Body of pancreas (tissue), 4 donors: ENCODE data around the gene SLC25A27. TPM values are rescaled to one million over a fixed set of nuclear protein-coding genes. Genes with fewer than 3 reads are reported as not detected.

Experiments
- ATAC-seq: fragments of 150-250 bp; one replicate; pipeline ENCODE4 v1.9.1; 2016
- DNase-seq, 4 donors: peaks; one replicate each; pipeline ENCODE4 v3.0.0-alpha.2; 2019
- H3K27ac ChIP-seq, 4 donors: fragments of 200-600 bp; sonication (generic); 1 replicate in 3 of 4; 2 replicates in 1 of 4; pipeline versions ENCODE4 v1.5.1 to v1.6.1; 2016 to 2019; ENCODE audit warnings: mild to moderate bottlenecking in 1 of 4, mixed read lengths in 1 of 4, moderate library complexity in 1 of 4
- H3K27me3 ChIP-seq, 2 donors: fragments of 200-600 bp; sonication (generic); one replicate each; pipeline ENCODE4 v1.6.0; 2016; ENCODE audit warnings: mild to moderate bottlenecking in 1 of 2
- H3K36me3 ChIP-seq, 2 donors: fragments of 200-600 bp; sonication (generic); replicated peaks in 1 of 2; 2 replicates each; pipeline ENCODE4 v1.5.1; 2016; ENCODE audit warnings: low read depth in 2 of 2; ENCODE audit not compliant: insufficient read depth in 1 of 2
- H3K4me1 ChIP-seq: fragments of 200-600 bp; sonication (generic); one replicate; pipeline ENCODE4 v1.6.0; 2016
- H3K4me3 ChIP-seq, 2 donors: fragments of 200-600 bp; sonication (generic); 1 replicate in 1 of 2; 2 replicates in 1 of 2; pipeline ENCODE4 v1.5.1; 2016 to 2019
- H3K9me3 ChIP-seq, 3 donors: fragments of 200-600 bp; sonication (generic); 1 replicate in 2 of 3; 2 replicates in 1 of 3; pipeline ENCODE4 v1.5.1; 2016
- CTCF ChIP-seq, 7 experiments: fragments of 450-650 bp in 4 of 7; fragments of 200-600 bp in 3 of 7; sonication (generic) in 3 of 7; IDR thresholded peaks; one replicate each; pipeline ENCODE4 v1.5.1; 2016 to 2019; ENCODE audit warnings: antibody characterized with exemption in 7 of 7
- POLR2A ChIP-seq, 3 donors: fragments of 450-650 bp; IDR thresholded peaks; one replicate each; pipeline ENCODE4 v1.6.1; 2016; ENCODE audit warnings: antibody characterized with exemption in 3 of 3, mild to moderate bottlenecking in 2 of 3
- WGBS, 2 donors: methylation state at CpG; one replicate each; pipeline ENCODE4 v1.1.5; 2017; 5-methylcytosine and 5-hydroxymethylcytosine counted together
- intact Hi-C: fragments of 100-400 bp; cut with DNase I; formaldehyde crosslinking; loops from one replicate; pipeline ENCODE4 v1.15.1; 2023
- total RNA-seq, 2 donors: library from RNA; depleted of rRNA; stranded (reverse); fragments of >200 nt; gene quantifications; one replicate each; pipeline ENCODE4 v1.1.0, GENCODE V29; 2016

Gene SLC25A27, protein sequence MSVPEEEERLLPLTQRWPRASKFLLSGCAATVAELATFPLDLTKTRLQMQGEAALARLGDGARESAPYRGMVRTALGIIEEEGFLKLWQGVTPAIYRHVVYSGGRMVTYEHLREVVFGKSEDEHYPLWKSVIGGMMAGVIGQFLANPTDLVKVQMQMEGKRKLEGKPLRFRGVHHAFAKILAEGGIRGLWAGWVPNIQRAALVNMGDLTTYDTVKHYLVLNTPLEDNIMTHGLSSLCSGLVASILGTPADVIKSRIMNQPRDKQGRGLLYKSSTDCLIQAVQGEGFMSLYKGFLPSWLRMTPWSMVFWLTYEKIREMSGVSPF
- 10 to 100 TPM; 24.1 to 36.8 TPM for total RNA-seq

DNA sequence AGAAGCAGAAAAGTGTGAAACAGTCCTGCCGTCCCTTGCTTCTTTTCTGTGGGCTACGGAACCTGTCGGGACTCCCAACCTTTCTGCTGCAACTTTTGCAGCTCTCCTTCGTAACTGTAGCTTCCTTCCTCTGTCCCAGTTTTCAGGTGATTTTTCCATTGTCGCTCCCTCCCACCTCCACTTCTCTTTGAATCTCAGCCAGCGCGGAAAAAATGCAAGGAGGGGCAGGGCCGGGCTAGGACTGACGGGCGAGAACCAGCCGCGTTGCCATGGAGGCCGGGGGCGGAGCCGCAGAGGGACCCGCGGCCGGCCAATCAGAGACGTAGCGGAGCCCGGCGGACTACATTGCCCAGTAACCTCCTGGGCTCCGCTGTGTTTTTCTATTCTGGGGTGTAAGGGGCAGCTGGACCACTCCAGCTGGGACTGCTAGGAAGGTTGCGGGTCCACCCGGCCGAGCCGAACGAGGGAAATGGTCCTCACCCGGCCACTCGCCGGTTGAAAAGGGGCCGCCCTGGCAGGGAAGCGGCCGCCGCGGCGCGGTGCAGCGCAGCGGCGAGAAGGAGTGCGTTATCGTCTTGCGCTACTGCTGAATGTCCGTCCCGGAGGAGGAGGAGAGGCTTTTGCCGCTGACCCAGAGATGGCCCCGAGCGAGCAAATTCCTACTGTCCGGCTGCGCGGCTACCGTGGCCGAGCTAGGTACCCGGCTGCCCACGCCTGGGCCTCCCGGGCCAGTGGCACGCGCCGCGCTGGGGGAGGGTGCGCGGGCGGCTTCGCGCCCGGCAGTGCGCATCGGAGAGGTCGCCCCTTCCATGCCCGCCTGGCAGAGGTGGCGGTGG lies at the start of gene SLC25A27, which contains the start of gene CYP39A1:
SLC25A27 (plus strand) TSS at position 373 of the 836 bp plus-strand sequence; CDS start at position 591, 218 bp downstream.
CYP39A1 (minus strand) TSS at position 216 of the 836 bp plus-strand sequence. CDS start 236 bp downstream, outside the sequence.
- peaks cover 13% of the 10 kb centered on the region for H3K4me1 ChIP-seq
- TF ChIP-seq POLR2A (IDR thresholded peaks at IDR 0.05) (peak; percentile 36 to 83 (median 81)), CTCF (IDR thresholded peaks at IDR 0.05) (peak in 1 of 7 experiments; percentile 4)
- ATAC-seq: peak; percentile 99
- peak within 1 kb of the TSS; percentile 42 to 78 for H3K4me3 ChIP-seq
- H3K9me3 ChIP-seq: no peaks in the 10 kb centered on the region
- H3K36me3 ChIP-seq: no peaks in the 10 kb centered on the region
- WGBS, 2 donors: 0 to 1% methylated on average over 29 to 72 of the region's 72 CpGs
- peak within 1 kb of the TSS; percentile 48 to 86 (median 76) for H3K27ac ChIP-seq
- intact Hi-C loops: no loop called here
- no peaks in the 10 kb centered on the region for H3K27me3 ChIP-seq
- DNase-seq: peak; percentile 96 to 99 (median 97)

GRCh38 chr6:46605091-46605797 lies 47.5 kb upstream of the SLC25A27 start:
- no peaks in the 10 kb centered on the region for H3K4me1 ChIP-seq
- DNase-seq (no peak), ATAC-seq (no peak)
- no peaks in the 10 kb centered on the region for H3K36me3 ChIP-seq
- no peaks in the 10 kb centered on the region for H3K27me3 ChIP-seq
- intact Hi-C loops: no loop called here
- 79 to 87% methylated on average over 3 of the region's 3 CpGs for WGBS, 2 donors
- H3K9me3 ChIP-seq: no peaks in the 10 kb centered on the region
- H3K4me3 ChIP-seq: no peak overlapping the region
- no peak overlapping the region for H3K27ac ChIP-seq
- TF ChIP-seq POLR2A (IDR thresholded peaks at IDR 0.05) (no peak), CTCF (IDR thresholded peaks at IDR 0.05) (no peak)

GRCh38 chr6:46606338-46606737 lies 46.4 kb upstream of the SLC25A27 start:
- intact Hi-C loops: no loop called here
- no peaks in the 10 kb centered on the region for H3K4me1 ChIP-seq
- no peaks in the 10 kb centered on the region for H3K9me3 ChIP-seq
- H3K27me3 ChIP-seq: no peaks in the 10 kb centered on the region
- ATAC-seq: no peak
- TF ChIP-seq POLR2A (IDR thresholded peaks at IDR 0.05) (no peak), CTCF (IDR thresholded peaks at IDR 0.05) (no peak)
- 80 to 90% methylated on average over 3 of the region's 3 CpGs for WGBS, 2 donors
- H3K36me3 ChIP-seq: no peaks in the 10 kb centered on the region
- H3K4me3 ChIP-seq: no peak overlapping the region
- no peak overlapping the region for H3K27ac ChIP-seq
- DNase-seq: no peak

GRCh38 chr6:46610862-46611553 lies 41.8 kb upstream of the SLC25A27 start:
- H3K9me3 ChIP-seq: no peaks in the 10 kb centered on the region
- H3K36me3 ChIP-seq: no peaks in the 10 kb centered on the region
- 71 to 72% methylated on average over 3 of the region's 3 CpGs for WGBS, 2 donors
- intact Hi-C loops: no loop called here
- H3K4me3 ChIP-seq: no peak overlapping the region
- H3K27me3 ChIP-seq: no peaks in the 10 kb centered on the region
- ATAC-seq (no peak), DNase-seq (no peak)
- H3K4me1 ChIP-seq: no peaks in the 10 kb centered on the region
- H3K27ac ChIP-seq: no peak overlapping the region
- no peak for TF ChIP-seq CTCF (IDR thresholded peaks at IDR 0.05)
- TF ChIP-seq POLR2A (IDR thresholded peaks at IDR 0.05): no peak
